ENCODE results near the gene LDLRAD3.
A peak's percentile ranks its signal among the peaks of the same experiment; 100 is the strongest.

The LDLRAD3 gene

GRCh38 chr11:36019005-36019596 is 75.2 kb downstream of the LDLRAD3 start:
- TF ChIP-seq GATA2 (IDR thresholded peaks at IDR 0.05; ENCODE audit: low read depth, low read length) (peak; percentile 100), GATA3 (IDR thresholded peaks at IDR 0.05; ENCODE audit: low read depth, low read length) (peak; percentile 97)

GRCh38 chr11:36019722-36020121 is 75.9 kb downstream of the LDLRAD3 start:
- no peak for TF ChIP-seq GATA3 (IDR thresholded peaks at IDR 0.05; ENCODE audit: low read depth, low read length)
- TF ChIP-seq GATA2 (IDR thresholded peaks at IDR 0.05; ENCODE audit: low read depth, low read length): no peak

- TF ChIP-seq GATA2 (IDR thresholded peaks at IDR 0.05; ENCODE audit: low read depth, low read length): no peak
- TF ChIP-seq GATA3 (IDR thresholded peaks at IDR 0.05; ENCODE audit: low read depth, low read length): no peak
Observed at GRCh38 chr11:36022882-36023281, 79.0 kb downstream of the LDLRAD3 start.

GRCh38 chr11:36023922-36024321 is 80.1 kb downstream of the LDLRAD3 start:
- TF ChIP-seq GATA2 (IDR thresholded peaks at IDR 0.05; ENCODE audit: low read depth, low read length) (no peak), GATA3 (IDR thresholded peaks at IDR 0.05; ENCODE audit: low read depth, low read length) (no peak)

GRCh38 chr11:36024716-36025115 is 80.9 kb downstream of the LDLRAD3 start:
- TF ChIP-seq GATA3 (IDR thresholded peaks at IDR 0.05; ENCODE audit: low read depth, low read length): no peak
- TF ChIP-seq GATA2 (IDR thresholded peaks at IDR 0.05; ENCODE audit: low read depth, low read length): no peak

- TF ChIP-seq GATA3 (IDR thresholded peaks at IDR 0.05; ENCODE audit: low read depth, low read length) (no peak), GATA2 (IDR thresholded peaks at IDR 0.05; ENCODE audit: low read depth, low read length) (no peak)
Observed at GRCh38 chr11:36026315-36026968, 82.6 kb downstream of the LDLRAD3 start.

- TF ChIP-seq GATA2 (IDR thresholded peaks at IDR 0.05; ENCODE audit: low read depth, low read length) (no peak), GATA3 (IDR thresholded peaks at IDR 0.05; ENCODE audit: low read depth, low read length) (no peak)
Observed at GRCh38 chr11:36027731-36028130, 83.9 kb downstream of the LDLRAD3 start.

- TF ChIP-seq GATA3 (IDR thresholded peaks at IDR 0.05; ENCODE audit: low read depth, low read length) (no peak), GATA2 (IDR thresholded peaks at IDR 0.05; ENCODE audit: low read depth, low read length) (no peak)
Observed at GRCh38 chr11:36029616-36030015, 85.8 kb downstream of the LDLRAD3 start.

GRCh38 chr11:36030731-36031281 is 86.9 kb downstream of the LDLRAD3 start:
- TF ChIP-seq GATA2 (IDR thresholded peaks at IDR 0.05; ENCODE audit: low read depth, low read length) (peak; percentile 60), GATA3 (IDR thresholded peaks at IDR 0.05; ENCODE audit: low read depth, low read length) (no peak)

GRCh38 chr11:36033082-36033751 is 89.4 kb downstream of the LDLRAD3 start:
- TF ChIP-seq GATA3 (IDR thresholded peaks at IDR 0.05; ENCODE audit: low read depth, low read length) (no peak), GATA2 (IDR thresholded peaks at IDR 0.05; ENCODE audit: low read depth, low read length) (no peak)

GRCh38 chr11:36033936-36034335 is 90.1 kb downstream of the LDLRAD3 start:
- no peak for TF ChIP-seq GATA2 (IDR thresholded peaks at IDR 0.05; ENCODE audit: low read depth, low read length)
- TF ChIP-seq GATA3 (IDR thresholded peaks at IDR 0.05; ENCODE audit: low read depth, low read length): no peak

- TF ChIP-seq GATA3 (IDR thresholded peaks at IDR 0.05; ENCODE audit: low read depth, low read length) (no peak), GATA2 (IDR thresholded peaks at IDR 0.05; ENCODE audit: low read depth, low read length) (peak; percentile 49; the same call in 1 of the 2 replicates)
Observed at GRCh38 chr11:36034551-36035331, 90.9 kb downstream of the LDLRAD3 start.

GRCh38 chr11:36035454-36035853 is 91.6 kb downstream of the LDLRAD3 start:
- no peak for TF ChIP-seq GATA2 (IDR thresholded peaks at IDR 0.05; ENCODE audit: low read depth, low read length)
- TF ChIP-seq GATA3 (IDR thresholded peaks at IDR 0.05; ENCODE audit: low read depth, low read length): no peak

GRCh38 chr11:36035999-36036398 is 92.1 kb downstream of the LDLRAD3 start:
- TF ChIP-seq GATA2 (IDR thresholded peaks at IDR 0.05; ENCODE audit: low read depth, low read length): no peak
- TF ChIP-seq GATA3 (IDR thresholded peaks at IDR 0.05; ENCODE audit: low read depth, low read length): no peak

Measured in SH-SY5Y (cell line).